ENCODE measurements around the gene TMEM106B. TPM values are rescaled to one million over a fixed set of nuclear protein-coding genes. Genes with fewer than 3 reads are reported as not detected.

The TMEM106B gene
- total RNA-seq, 1 donor from 2014 or later, result 54.7 TPM

GRCh38 chr7:12228024-12228423 lies 16.9 kb downstream of the TMEM106B start:
- DNase-seq (ENCODE audit: low read depth), result no peak
- no peak overlapping the region for H3K4me3 ChIP-seq (ENCODE audit: low read depth, low read length)
- TF ChIP-seq CTCF (conservative IDR thresholded peaks at IDR 0.05; ENCODE audit: low read depth, low read length), result no peak

- no peak for DNase-seq (ENCODE audit: low read depth)
- no peak for TF ChIP-seq CTCF (conservative IDR thresholded peaks at IDR 0.05; ENCODE audit: low read depth, low read length)
Measured at GRCh38 chr7:12229046-12229445, 18.0 kb downstream of the TMEM106B start.

GRCh38 chr7:12231097-12231496 lies 20.0 kb downstream of the TMEM106B start:
- H3K4me3 ChIP-seq (ENCODE audit: low read depth, low read length), result no peak overlapping the region
- DNase-seq (ENCODE audit: low read depth), result no peak
- TF ChIP-seq CTCF (conservative IDR thresholded peaks at IDR 0.05; ENCODE audit: low read depth, low read length), result no peak

More at GRCh38 chr7:12229046-12229445, 18.0 kb downstream of the TMEM106B start:
- H3K4me3 ChIP-seq (ENCODE audit: low read depth, low read length), result no peak overlapping the region

GRCh38 chr7:12233175-12233574 lies 22.1 kb downstream of the TMEM106B start:
- H3K4me3 ChIP-seq (ENCODE audit: low read depth, low read length), result no peak overlapping the region
- DNase-seq (ENCODE audit: low read depth), result no peak
- TF ChIP-seq CTCF (conservative IDR thresholded peaks at IDR 0.05; ENCODE audit: low read depth, low read length), result no peak

- no peak overlapping the region for H3K4me3 ChIP-seq (ENCODE audit: low read depth, low read length)
- DNase-seq (ENCODE audit: low read depth), result no peak
- TF ChIP-seq CTCF (conservative IDR thresholded peaks at IDR 0.05; ENCODE audit: low read depth, low read length), result no peak
Measured at GRCh38 chr7:12234334-12234865, 23.3 kb downstream of the TMEM106B start.

GRCh38 chr7:12235970-12236369 lies 24.9 kb downstream of the TMEM106B start:
- no peak for DNase-seq (ENCODE audit: low read depth)
- H3K4me3 ChIP-seq (ENCODE audit: low read depth, low read length), result no peak overlapping the region
- no peak for TF ChIP-seq CTCF (conservative IDR thresholded peaks at IDR 0.05; ENCODE audit: low read depth, low read length)

GRCh38 chr7:12237007-12237406 lies 25.9 kb downstream of the TMEM106B start:
- TF ChIP-seq CTCF (conservative IDR thresholded peaks at IDR 0.05; ENCODE audit: low read depth, low read length), result no peak
- no peak for DNase-seq (ENCODE audit: low read depth)
- H3K4me3 ChIP-seq (ENCODE audit: low read depth, low read length), result no peak overlapping the region

Data from epithelial cell of proximal tubule (primary cell).